Astrocyte of the spinal cord (primary cell): ENCODE results near the gene NPAS3.

Source experiments
- DNase-seq: peaks from one replicate; pipeline ENCODE4 v3.0.0; 2011; ENCODE audit warnings: low read depth, low spot score
- H3K4me3 ChIP-seq: 2 replicates; pipeline ENCODE4 v1.5.1; 2011; ENCODE audit warnings: low read depth, mild to moderate bottlenecking, low read length, moderate library complexity
- CTCF ChIP-seq: IDR thresholded peaks from 2 replicates; pipeline ENCODE4 v1.5.1; 2012; ENCODE audit warnings: low read depth, mild to moderate bottlenecking, low read length, inconsistent platforms
- in situ Hi-C: cut with HindIII; loops from 2 replicates; pipeline ENCODE4 v1.10.0; 2017; ENCODE audit warnings: low sequenced_read_pairs

NPAS3 gene

DNA sequence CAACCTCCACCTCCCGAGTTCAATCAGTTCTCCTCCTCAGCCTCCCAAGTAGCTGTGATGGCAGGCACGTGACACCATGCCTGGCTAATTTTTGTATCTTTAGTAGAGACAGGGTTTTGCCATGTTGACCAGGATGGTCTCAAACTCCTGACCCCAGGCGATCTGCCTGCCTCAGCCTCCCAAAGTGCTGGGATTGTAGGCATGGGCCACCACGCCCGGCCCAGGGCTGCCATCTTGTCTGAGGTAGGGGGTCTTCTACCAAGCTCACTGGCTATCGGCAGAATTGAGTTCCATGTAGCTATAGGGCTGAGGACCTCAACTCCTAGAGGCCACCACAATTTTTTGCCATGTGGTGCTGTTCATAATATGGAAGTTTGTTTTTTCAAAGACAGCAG is 896.6 kb downstream of the NPAS3 start:
- TF ChIP-seq CTCF = no peak
- in situ Hi-C loops = no loop called here
- no peak for DNase-seq
- no peak overlapping the region for H3K4me3 ChIP-seq

GRCh38 chr14:33835677-33836076 is 897.0 kb downstream of the NPAS3 start:
- no peak overlapping the region for H3K4me3 ChIP-seq
- DNase-seq = no peak
- TF ChIP-seq CTCF = no peak
- in situ Hi-C loops = no loop called here

DNA sequence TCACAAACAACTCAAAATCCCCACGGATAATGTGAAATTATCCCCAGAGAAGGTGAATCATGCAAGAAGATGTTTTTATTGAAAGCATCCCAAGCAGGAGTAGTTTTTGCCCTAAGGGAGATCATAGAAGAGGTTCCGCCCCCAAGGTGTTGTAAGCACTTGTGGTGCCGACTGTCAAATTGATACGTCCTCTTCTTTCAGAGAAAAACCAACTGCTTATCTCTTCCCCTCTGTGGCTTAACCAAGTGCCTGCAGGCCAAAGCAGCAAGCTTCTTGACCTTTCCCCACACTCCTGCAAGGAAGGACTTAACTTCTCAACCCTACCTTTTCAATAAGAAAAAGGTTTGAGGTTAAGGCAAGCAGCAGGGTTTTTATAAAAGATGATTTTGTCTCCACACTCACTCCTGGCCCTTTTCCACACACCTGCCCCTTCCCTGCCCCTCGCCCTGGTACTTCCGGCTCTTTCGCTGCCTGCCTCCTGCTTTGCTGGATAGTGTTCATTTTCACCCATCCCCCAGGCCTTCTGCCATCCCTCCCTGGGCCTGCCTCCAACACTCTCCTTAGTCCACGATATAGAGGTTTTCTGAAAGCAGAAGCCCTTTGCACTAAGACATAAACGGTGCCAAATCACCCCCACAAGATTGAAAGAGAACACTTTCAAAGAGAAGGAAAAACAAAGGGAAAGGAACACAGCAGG is 897.7 kb downstream of the NPAS3 start:
- no peak overlapping the region for H3K4me3 ChIP-seq
- in situ Hi-C loops = no loop called here
- no peak for TF ChIP-seq CTCF
- DNase-seq = no peak

DNA sequence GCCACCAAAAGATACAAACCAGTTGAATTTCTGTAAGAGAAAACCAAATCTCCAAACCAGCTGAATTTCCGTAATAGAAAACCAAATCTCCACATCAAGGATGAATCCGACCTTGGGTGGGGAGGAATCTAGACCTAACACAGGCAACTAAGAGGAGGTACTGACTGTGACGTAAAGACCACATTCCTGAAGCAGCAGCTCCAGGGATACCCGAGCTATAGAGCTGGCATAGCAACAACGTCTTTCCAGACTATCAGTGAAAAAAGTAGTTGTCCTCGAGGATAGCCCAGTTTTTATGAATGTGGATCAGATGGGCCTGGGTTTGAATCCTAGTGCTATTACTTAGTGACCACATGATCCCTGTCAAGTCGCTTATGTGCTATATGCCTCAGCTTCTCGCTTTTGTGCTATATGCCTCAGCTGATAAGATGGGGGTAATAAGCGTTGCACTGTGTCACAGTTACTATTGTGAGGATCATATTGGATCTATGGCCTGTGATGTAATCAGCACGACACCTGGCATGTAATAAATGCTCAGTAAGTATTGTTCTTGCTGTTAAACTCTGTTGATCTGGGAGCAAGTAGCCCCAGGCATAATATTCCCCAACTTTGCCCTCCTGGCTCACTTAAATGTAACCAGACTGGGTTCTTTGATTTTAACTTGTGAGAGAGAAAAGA is 898.4 kb downstream of the NPAS3 start:
- in situ Hi-C loops = no loop called here
- no peak for DNase-seq
- H3K4me3 ChIP-seq = no peak overlapping the region
- no peak for TF ChIP-seq CTCF

DNA sequence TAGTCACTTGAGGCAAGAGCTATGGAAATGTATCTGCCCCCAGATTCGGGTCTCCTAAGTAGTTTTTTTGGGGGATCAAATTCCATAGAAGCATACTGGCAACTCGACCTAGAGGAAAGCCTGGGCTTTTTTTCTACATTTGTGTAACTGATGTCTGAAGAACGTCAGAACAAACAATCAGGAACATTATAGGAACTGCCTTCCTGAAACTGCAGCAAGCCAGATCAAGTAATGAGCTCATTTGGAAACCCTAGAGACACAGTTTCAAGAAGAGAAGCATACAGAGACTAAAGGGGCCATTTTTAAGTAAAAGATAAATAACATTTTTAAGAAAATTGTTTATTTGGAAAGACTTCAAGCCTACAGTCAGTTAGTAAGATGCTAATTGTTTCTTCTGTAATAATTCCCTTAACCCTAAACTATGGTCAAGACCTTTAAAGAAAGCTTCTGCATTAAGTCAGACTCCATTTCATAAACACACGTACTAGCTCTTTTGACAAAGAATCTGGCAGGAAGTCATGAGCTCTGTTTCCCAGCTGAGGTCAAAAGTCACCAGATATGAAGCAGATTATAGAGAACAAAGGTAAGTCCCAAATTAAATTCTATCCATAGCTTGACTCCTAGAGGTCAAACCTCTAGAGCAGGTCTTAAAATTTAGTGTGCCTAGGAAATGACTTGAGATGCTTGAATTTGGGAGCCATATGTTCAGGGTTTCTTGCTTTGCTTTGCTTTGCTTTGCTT is 899.4 kb downstream of the NPAS3 start:
- no peak overlapping the region for H3K4me3 ChIP-seq
- TF ChIP-seq CTCF = no peak
- no peak for DNase-seq
- in situ Hi-C loops = no loop called here

DNA sequence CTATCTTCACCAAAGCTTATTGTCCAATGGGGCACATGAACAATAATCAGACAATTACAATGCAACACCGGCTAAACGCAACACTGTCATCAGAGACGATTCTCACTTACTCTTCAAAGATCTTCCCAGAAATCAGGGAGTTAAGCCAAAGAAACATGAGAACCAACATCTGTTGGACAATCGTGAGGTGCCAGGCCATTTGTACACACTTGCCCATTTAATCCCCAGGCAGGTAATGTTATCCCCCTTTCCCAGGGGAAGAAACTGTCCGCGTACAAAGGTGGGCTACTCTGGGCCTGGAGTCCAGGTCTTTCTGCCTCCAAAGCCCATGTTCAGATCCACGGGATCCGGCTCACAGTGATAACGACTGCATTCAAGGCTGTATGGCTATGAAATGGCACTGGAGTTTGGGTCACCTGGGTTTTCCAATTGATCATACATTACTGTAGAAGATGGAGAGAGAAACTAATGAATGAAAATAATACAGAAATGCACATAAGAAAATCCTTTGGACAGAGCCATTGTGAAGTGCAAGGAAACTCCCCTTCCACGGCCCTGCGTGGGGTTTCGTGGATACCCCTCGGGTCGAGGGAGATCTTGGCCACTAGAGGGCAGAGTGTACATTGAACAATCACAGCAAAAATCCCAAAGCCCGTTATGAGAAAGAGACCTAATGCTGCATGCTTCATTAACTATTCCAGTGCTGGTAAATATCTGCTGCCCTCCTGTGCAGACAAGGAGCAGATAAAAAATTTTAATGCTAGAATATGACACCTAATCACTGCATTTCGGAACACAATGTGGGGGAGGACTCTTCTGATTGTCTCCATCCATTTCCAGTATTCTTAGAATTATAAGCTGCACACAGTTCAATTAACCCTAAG is 900.8 kb downstream of the NPAS3 start:
- no peak overlapping the region for H3K4me3 ChIP-seq
- DNase-seq = peak; percentile 52
- peak; percentile 81 for TF ChIP-seq CTCF
- in situ Hi-C loops = no loop called here
